HG03097 (cell line): ENCODE measurements around the gene NEK11.

ENCODE experiments used
- ATAC-seq: cut with Tn5 transposase; IDR thresholded peaks from one replicate; pipeline ENCODE4 v1.9.1; 2021; ENCODE audit not compliant: unreplicated experiment, low FRiP score

Gene NEK11

DNA sequence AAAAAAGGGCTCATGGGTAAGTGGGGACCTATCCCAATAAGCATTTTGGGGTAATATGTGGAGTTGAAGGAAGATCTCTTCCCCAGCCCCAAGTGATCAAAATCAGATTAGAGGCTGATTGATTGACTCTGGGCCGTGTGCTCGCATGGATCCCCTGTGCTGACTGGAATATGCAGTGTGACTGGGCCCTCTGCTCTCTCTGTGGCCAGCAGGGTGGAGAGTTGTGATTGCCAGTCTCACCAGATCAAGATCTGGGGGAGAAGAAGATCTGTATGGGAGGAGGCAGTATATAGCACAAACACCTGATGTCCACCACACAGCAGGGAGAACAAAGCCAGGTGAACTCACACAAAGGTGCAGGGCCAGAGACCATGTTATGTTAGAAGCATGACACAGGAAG is 363.7 kb downstream of the NEK11 start:
- no peak for ATAC-seq

DNA sequence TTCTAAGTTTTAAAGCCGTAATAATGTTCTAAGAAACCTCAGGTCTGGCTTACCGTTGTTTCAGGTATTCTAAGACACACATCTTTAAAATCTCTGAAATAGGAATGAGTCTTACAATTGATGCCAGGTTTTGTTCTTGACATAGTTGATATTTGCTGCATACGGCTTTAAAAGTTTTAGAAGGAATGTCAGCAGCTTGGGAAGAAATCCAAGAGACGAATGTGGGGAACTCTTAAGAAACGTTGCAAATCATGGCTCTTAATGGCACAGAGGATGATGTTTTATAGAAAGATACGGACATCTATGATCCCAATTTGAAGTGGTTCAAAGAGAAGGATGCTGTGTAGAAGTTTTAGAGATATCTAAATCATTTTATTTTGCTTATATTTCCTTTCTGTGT is 366.4 kb downstream of the NEK11 start:
- ATAC-seq = no peak

DNA sequence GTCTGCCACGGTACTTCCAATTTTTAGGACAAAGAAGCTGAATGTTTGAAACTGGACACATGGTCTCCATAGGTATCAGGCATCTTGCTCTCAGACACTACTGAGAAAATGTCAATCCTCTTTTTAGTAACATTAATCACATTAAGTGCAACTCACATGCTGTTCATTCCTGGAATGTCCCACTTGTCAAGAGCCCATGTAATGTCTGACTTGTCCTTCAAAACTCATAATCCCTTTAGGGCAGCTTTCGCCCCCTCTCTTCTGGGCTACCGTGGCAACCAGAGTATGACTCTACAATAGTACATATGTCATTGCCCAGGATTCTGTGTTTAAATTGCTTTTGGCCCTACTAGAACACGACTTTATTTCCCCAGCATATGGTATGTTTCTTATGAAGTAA is 367.2 kb downstream of the NEK11 start:
- ATAC-seq = no peak

DNA sequence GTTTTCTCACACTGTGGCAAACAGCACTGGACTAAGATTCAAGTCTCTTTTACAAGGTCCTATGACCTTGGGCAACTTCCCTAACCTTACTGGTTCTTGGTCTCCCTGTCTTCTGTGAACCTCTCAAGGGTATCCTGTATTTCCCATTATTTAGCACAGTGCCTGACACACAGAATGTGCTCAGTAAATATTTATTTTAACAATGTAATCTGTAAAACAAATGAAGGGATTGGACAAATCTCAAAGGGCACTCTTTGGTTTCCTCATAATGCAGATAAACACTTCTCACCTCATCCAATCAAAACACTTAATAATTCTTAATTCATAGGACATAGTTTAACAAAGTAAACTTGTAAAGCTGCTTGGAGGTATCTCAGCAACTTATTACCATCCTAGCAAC is 367.7 kb downstream of the NEK11 start:
- no peak for ATAC-seq

DNA sequence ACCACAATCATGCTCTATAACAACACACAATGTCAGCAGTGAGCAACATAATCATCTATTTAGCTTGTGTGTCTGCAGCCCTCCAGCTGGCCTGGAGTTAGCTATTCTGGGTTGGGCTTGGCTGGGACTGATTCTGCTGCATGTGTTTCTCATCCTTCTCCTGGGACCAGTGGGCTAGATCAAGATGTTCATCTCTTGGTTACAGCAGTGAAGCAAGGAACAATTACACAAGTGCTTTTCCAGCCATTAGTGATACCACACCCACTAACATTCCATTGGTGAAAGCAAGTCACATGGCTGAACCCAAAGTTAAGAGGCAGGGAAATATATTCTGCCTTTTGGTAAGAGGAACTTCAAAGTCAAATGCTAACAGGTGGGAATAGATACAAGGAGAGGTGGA is 369.5 kb downstream of the NEK11 start:
- ATAC-seq = no peak

DNA sequence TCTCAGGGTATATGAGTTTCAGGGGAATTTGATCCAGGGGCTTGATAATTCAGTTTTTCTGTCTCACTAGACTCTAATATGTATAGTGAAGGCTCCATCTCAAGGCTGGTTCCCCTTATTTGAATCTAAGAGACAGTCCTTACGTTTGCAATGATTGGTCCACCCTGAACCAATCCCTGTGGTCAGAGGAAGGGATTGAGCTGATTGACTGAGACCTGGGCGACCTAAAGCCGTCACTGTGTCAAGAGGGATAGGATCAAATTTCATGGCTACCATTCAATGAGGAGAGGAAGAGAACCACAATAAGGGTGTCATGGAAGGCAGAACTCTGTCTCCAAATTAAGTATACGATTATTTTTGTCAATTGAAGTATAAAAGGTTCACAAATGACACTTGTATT is 371.2 kb downstream of the NEK11 start:
- no peak for ATAC-seq
